ENCODE data around the gene TBCE.

The TBCE gene, protein sequence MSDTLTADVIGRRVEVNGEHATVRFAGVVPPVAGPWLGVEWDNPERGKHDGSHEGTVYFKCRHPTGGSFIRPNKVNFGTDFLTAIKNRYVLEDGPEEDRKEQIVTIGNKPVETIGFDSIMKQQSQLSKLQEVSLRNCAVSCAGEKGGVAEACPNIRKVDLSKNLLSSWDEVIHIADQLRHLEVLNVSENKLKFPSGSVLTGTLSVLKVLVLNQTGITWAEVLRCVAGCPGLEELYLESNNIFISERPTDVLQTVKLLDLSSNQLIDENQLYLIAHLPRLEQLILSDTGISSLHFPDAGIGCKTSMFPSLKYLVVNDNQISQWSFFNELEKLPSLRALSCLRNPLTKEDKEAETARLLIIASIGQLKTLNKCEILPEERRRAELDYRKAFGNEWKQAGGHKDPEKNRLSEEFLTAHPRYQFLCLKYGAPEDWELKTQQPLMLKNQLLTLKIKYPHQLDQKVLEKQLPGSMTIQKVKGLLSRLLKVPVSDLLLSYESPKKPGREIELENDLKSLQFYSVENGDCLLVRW

DNA sequence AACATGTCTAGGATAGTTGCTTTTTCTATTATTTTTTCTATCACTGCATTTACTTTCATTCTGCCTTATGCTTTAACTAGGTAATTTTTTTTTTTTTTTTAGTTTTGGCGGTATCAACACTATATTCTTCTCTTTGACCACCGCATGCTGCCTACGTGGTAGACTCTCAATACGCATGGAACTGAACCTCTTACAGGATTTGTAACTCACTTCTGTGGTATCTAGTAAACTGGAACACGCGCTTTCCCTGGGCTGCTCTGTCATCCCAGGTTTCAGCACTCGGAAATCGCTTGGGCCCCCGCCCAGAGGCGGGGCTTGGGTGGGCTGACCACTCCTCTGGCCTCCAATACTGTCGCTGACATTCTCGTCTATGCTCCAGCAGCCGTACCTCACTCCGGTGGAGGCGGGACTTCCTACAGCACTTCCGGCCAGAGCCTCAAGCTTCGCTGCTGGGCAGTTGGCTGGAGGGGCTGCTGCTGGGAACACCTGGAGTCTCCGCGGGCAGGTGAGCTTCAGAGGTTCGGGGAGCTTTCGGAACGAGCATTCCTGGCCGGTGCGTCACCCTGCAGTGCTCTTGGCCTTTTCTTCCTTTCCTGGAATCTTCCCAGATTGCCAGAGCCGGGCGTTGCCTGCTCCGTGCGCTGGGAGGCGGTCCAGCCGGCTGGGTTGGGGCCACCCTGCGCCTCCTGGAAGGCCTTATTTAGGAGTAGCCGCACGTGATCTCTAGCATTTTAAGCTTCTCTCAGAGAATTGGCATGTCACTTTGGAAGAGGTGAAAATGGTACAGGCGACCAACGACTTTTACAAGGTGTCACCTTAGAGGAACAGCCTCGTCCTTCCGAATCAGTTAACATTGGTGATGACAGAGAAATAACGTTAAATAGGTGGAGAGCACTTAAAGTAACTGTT, at the start of gene TBCE:
TSS of gene TBCE (plus strand) at position 428 of the 909 bp plus-strand sequence. CDS start 12,623 bp downstream, outside the sequence.
- peak; percentile 72 for DNase-seq

DNA sequence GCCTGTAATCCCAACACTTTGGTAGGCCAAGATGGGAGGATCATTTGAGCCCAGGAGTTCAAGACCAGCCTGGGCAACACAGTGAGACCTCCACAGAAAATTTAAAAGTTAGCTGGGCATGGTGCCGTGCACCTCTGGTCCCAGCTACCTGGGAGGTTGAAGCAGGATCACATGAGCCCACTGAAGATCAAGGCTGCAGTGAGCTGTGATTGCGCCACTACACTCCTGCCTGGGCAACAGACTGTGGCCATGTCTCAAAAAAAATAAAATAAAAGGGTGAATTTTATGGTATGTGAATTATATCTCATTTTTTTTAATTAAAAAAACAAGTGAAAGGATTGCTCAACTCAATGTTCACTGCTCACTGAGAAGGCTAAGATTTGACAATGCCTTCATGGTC, 48.0 kb upstream of the TBCE start:
- DNase-seq = no peak

DNA sequence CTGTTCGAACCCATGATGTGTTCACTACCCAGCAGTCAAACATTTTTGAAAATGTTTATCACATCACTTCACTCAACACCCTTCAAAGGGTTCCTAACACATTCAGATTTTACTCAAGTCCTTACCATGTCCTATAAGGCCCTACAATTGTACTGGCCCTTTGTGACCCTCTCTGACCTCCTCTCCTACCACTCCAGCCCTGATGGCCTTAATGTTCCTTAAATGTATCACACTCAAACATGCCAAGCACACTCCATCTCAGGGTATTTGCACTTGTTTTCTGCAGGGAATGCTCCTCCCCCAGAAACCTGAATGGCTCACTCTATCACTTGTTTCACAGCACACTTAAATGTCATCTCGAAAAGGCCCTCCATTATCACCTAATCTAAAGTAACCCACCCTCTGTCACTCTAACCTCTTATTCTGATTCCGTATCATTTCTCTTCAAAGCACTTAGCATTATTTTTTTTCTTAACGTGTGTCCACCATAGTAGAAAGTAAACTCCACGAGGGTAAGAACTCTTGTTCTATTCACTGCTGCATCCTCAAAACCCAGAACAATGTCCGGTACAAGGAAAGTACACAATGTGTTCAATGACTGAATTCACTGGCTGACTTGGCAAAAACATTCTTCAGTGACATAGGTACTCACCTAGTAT, 46.6 kb upstream of the TBCE start:
- DNase-seq = no peak

DNA sequence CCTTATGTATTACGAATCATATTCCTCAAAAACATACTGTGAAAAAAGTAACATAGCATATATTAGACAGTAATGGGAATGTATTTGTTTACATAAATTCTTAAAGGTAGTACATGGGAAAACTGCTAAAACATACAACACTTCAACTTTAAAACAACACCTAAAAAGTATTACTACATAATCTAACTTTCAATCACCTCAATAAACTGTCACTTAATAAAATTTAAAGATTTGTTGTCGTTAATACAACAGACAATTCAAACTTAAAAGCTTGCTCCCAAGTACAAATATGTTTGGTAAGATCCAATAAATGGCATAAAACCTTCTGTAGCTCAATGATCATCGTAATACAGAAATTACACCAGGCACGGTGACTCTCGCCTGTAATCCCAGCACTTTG, 42.9 kb upstream of the TBCE start:
- no peak for DNase-seq

DNA sequence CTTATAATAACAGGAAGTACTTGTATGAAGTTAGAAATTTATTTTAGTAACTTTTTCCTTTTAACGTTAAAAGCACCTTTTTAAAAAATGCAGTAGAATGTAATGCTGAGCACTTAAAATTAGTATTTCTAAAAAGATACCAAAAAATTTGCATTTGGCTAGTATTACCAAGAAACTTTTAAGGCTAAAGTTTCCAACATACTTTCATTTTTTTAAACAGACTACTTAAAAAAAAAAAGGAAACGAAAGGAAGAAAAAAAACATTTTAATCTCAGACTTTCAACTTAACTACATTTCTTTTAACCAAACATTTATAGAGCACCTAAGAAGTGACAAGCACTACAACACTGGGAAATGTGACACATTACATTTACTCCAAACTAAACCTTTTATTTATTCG, 42.1 kb upstream of the TBCE start:
- no peak for DNase-seq

DNA sequence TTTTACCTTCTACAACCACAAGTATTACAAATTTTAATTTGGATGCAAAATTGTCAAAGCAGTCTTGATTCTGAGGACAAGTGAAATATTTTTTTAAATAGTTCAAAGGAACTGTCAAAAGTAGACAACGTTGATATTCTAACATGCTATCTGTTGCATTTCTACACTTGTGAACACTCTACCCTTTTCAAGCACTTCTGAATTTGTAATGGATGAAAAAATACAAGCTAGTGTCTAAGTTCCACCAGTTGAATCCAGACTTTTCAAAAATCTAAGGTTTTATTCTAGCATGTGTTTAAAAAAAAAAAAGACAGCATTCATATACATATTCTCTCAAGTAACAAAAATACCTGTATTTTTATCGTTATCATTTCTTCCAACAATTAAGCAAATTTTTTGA, 41.4 kb upstream of the TBCE start:
- DNase-seq = no peak

DNA sequence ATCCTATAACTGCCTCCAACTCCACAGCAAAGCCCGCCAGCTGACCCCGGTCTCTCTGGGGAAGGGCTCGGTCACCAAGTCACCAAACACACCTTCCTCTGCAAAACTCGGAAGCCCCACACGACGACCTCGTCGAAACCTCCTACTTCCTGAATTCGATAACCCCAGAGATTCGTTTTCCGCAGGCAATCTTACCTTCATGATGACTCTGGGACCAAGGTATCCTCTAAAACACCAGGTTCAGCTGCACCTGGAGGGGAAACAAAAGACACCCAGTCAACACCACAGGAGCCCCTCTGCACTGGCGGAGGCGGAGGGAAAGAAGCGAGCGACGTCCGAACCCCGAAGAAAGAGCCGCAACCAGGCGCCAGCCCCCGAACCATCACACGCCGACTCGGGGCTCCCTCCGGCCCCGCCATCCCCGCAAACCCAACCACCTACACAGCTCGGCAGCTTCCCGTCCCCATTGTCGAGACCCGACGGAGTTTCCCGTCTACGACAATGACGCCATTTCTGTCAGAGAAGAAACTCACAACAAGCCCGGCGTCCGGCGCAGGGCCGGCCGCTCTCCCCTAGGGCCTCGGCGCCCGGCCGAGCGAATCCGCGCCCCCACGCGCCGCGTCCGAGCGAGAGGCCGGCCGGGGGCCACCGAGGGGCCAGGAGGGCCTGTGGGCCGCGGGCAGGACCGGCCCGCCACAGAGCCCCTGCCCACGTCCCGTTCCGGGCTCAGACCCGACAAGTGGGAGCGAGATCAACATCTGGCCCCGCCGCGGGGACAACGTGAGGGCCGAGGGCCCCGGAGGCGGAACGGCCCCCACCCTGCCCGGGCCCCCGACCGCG, 40.3 kb upstream of the TBCE start:
- DNase-seq = no peak

DNA sequence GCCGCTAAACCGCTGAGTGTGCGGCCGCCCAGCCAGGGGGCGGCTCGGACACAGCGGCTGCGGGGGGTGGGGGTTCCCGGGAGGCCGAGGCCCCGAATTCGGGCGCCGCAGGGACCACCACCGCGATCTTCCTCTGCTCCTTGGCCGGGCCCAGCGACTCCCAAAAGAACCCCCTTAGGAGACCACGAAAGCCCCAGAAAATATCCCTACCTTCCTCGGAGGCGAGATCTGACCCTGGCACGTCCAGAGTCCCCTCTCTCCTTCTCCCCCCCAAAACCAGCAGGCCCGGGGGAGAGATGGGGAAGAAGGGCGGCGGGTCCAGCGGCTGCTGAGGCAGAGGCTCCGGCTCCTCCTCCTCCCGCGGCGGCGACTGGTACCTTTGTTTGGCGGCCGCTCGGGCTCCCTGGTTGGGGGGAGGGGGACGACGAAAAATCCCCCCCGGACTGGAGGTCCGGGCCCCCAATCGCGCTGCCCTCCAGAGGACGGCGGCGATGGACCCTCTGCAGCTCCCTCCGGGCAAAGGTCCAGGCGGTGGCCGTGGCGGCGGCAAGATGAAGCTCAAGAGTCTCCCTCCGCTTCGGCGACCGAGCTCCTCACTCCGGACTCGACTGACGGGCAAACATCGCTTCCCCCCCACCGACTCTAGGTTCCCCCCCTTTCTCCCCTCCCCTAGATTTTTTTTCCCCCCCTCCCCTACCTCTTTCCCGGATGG, 39.5 kb upstream of the TBCE start, which contains the start of gene ARID4B:
TSS of gene ARID4B (minus strand) at position 621 of the 712 bp plus-strand sequence. CDS start 1,260 bp downstream, outside the sequence.
- DNase-seq = no peak

DNA sequence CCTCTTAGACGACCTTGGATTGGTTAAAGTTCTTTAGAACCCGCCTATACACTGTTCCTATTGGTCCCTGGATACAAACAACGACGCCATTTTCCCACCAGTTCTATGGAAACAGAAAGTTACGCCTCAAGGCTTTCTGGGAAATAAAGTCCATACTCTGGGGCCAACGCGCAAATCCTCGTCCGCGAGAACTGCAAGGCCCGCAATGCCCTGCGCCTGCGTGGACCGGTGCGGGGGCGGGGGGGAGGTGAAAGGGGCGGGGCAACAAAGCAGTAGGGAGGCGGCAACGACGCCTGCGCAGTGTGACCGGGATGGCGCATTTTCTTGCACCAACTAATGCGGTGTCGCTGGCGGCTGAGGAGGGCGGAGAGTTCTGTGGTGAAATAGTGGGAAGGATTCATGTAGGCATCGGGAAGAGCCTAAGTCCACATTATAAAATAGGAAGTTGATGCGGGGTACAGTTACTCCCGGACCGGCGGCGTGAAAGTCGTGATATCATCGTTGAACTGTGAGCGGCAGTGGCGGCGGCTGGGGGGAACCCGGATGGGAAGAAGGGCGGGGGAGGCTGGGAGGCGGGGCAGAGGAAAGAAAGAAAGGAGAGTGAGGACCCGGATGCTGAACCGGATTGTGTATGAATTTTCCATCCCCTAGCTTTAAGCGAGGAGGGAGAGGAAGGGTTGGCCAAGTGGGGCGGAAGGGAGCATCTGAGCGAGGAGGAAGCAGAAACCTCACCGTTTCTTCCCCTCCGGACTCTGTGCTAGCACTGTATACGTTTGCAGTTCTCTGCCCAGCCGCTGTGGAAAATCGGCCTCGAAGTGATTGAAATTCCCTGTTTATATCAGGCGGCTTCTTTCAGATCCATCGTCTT, 38.7 kb upstream of the TBCE start, which contains the start of gene GGPS1:
TSS of gene GGPS1 (plus strand) at position 300 of the 868 bp plus-strand sequence. CDS start 6,695 bp downstream, outside the sequence.
- DNase-seq = peak; percentile 92

DNA sequence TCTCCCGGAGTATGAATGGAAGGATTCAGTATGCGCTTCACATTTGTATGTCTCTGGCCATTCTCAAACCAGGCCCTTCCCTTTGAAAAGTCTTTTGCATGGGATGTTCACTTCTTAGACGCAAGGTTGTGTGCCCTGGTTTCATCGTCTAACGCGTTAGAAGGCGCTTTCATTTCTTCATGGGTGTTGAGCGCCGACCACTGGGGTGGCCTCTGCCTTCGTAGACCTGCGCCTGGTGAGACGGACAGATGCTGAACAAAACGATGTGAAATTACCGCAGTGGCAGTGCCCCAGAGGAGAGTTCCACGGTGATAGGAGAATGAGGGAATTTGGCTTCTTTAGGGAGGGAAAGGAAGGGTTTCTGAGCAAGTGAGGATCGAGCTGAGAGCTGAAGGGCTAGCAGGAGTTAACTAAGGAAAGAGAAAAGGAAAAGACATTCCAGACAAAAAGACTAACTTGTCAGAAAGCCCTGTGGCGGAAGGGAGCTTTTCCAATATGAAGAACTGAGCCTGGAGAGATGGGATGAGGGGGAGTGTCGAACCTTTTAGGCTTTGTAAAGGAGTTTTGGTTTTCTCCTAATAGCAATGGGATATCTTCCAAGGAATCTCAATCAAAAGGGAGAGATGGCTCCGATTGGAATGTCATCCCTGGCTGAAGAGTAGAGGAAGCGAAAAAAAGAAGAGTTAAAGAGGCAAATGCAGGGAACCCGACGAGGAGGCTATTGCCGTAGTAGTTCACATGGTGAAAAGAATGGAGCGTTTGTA, 37.9 kb upstream of the TBCE start:
- no peak for DNase-seq

DNA sequence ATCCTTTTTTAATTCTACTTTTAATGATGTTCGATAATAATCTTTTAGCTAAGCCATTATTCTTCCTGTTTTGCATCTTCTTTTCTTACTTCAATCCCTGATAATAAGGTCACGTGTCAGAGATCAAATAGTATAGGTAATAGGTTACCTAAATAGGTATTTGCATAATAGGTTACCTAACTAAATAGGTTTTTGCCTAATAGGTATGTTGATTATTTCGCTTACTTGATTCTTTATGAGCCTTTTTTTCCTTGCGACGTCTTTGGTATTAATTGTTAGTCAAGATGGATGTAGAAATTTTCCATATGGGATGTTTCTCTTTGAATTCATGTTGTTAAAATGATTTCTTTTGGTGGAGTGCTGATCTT, 36.3 kb upstream of the TBCE start:
- DNase-seq = no peak

DNA sequence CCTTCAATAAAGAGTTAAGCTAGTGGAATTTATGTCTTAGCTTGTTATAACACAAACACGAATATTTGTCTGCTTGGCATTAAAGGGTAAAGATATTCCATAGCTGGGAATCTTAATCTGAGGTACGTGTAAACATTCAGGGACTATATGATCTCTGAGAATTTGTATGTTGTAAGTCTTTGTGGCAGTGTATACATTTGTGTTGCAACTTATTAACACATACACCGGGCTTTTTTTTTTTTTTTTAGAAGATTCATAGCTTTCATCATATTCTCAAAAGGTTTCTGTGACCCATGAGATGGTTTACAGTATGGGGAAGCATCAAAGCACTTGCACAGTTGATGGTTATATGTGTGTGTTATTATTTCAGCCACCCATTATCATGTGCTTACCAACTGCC, 35.8 kb upstream of the TBCE start:
- DNase-seq = no peak

DNA sequence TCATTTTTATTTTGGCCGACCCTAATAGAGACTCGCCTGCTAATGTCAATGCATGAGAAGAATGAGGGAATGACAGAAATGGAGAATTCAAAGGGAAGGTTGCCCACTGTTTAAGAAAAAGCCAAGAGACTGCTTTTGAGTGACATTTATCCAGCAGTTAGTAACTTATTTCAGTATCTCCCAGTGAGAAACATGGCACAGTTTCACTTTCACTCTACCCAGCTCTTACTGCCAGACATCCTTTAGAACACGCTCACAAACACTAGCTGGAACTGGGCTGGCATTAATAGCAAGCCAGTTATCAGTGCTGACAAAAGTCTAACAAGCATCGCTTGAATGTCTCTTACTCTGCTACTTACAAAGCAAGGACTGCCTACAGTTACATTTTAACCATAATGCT, 30.3 kb upstream of the TBCE start:
- DNase-seq = no peak

DNA sequence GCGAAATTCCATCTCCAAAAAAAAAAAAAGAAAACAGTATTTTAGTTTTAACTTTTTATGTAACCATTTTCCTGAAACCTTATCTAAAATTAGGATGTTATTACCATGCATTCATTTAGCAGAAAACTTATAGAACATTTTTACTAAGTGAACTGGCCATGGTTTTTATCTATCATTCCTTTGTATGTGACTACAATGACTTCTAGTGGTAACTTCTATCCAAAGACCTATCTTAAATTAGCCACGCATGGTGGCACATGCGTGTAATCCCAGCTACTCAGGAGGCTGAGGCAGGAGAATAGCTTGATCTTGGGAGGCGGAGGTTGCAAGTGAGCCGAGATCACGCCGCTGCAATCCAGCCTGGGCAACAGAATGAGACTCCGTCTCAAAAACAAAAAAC, 27.5 kb upstream of the TBCE start:
- DNase-seq = no peak

DNA sequence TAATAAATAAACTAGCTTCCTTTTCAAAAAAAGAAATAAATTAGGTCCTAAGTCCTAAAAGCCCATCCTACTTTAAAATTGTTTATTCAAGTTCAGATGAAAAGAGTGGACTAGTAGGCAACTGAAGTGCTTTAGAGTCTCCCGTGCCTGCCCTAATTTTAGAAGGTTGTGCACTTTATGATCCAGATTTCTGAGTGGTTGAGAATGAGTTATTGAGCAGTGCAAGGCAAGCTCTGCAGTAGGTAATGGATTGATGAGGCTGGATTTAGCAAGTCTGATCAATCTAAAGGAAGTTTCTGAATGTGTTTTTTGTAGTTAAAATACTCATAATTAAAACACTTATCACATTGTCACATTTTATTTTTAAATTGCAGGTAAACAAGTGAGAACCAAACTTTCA, 25.9 kb upstream of the TBCE start:
- no peak for DNase-seq

DNA sequence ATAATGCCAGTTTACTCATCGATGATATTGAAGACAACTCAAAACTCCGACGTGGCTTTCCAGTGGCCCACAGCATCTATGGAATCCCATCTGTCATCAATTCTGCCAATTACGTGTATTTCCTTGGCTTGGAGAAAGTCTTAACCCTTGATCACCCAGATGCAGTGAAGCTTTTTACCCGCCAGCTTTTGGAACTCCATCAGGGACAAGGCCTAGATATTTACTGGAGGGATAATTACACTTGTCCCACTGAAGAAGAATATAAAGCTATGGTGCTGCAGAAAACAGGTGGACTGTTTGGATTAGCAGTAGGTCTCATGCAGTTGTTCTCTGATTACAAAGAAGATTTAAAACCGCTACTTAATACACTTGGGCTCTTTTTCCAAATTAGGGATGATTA, 25.2 kb upstream of the TBCE start:
- DNase-seq = no peak

DNA sequence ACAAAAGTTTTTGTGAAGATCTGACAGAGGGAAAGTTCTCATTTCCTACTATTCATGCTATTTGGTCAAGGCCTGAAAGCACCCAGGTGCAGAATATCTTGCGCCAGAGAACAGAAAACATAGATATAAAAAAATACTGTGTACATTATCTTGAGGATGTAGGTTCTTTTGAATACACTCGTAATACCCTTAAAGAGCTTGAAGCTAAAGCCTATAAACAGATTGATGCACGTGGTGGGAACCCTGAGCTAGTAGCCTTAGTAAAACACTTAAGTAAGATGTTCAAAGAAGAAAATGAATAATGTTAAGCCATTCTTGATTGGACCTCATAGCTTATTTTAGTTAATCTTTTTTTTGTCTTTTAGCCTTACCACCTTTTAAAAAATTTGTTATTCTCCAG, 24.8 kb upstream of the TBCE start:
- DNase-seq = no peak

DNA sequence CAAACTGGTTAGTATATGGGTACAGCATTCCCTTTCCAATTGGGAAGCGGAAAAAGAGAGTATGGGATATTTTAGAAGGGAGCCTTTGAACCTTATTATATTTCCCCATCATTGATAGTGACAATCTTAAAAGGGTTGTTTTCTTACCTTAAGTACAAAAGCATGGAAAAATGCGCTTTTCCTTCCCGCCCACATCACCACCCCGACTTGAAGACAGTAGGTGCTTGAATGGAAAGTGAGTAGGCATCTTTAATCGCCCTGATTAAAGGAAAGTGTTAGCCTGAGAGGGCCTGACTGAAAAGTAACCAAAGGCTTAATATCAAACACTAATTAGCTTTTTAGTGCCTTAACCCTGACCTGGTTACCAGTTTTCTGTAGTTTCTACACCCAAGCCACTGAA, 23.5 kb upstream of the TBCE start:
- DNase-seq = no peak

DNA sequence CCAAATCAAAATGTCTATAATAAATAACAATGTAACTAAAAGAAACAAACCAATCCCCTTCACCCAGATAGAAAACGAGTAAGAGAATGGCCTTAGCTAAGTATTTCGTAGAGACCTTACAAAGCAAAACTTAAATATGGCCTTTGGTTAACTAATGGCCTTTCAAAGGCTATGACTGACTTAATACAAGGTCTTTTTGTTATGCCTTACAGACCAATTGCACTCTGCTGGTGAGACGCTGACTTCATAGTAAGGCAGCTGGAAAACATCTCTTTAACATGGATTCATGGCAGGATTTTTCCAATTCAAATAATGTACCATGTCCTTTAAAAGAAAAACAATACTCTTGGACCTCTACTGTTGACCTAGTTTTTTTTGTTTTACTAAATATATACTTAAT, 15.8 kb upstream of the TBCE start:
- DNase-seq = no peak

DNA sequence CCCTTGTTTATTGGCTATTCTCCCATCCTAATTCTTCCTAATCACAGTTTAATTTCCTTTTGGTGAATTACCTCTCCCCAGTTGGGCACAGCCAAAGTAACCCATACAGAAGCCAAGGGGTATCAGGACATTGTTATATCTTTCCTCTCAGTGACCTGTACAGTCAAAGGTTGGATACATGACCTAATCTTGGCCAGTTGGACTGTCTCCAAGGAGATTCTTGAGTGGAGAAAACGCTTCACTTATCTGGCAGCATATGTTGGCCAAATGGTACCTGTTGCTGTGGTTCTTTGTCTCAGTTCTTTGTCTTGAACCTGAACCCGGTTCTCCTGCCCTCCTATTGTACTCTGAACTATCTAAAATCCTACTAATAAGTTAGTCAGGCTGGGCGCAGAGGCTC, 15.3 kb upstream of the TBCE start:
- DNase-seq = no peak
